Activated CD4-positive, alpha-beta T cell treated with anti-CD3 and anti-CD28 coated beads for 1 hour (primary cell): ENCODE data around the gene RPS6KA3.
"Not testable (repeated sequence)": the region's sequence is repeated elsewhere in the genome, so short reads cannot be mapped to it uniquely, and the experiment has no call there.

Source experiments
- DNase-seq: peaks from one replicate; pipeline ENCODE4 v3.0.0-alpha.2; 2020

Gene RPS6KA3

DNA sequence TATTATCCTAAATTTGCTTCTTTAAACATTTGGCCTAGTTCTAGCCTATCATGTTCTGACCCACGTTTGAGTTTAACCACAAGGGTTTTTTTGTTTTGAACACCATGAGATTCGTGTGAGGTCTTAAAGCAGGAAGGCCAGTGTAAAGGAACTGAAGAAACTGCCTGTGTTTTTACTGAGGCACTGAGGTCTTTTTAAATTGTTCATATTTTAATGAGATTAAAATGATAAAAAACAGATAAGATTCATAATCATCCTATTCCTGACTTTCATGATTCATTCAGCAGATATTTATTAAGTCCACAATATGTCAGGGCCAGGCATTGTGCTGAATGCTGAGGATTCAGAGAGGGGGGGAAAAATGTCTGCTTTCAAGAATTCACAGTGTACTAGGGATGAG is 3.2 kb downstream of the RPS6KA3 start:
- no peak for DNase-seq

DNA sequence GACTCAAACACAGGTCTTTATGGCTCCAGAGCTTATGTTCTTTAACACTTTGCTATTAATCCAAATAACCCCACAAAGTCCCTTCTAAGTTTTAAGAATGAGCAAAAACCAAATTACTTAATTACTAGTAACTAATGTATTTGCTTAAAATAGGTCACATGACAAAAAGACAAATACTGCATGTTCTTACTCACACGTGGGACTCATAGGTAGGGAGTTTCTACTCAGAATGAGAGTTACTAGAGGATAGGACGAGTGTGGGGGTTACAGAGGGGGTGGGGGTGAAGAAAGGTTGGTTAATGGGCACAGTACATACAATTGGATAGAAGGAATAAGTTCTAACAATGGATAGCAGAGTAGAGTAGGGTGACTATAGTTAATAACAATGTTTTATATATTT is 5.8 kb downstream of the RPS6KA3 start:
- no peak for DNase-seq

DNA sequence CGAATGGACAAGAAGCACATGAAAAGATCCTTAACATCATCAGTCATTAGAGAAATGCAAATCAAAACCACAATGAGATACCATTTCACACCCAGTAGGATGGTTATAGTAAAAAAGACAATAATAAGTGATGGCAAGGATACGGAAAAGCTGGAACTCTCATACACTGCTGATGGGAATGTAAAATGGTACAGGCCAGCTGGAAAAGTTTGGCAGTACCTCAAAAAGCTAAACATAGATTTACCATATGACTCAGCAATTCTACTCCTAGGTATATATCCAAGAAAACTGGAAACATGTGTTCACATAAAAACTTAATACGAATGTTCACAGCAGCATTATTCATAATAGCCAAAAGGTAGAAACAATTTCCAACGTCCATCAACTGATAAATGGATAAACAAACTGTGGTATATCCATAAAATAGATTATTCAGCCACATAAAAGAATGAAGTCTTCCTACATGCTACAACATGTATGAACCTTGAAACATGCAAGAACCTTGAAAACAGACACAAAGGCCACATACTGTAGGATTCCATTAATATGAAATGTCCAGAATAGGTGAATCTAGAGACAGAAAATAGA is 11.9 kb downstream of the RPS6KA3 start:
- no peak for DNase-seq

DNA sequence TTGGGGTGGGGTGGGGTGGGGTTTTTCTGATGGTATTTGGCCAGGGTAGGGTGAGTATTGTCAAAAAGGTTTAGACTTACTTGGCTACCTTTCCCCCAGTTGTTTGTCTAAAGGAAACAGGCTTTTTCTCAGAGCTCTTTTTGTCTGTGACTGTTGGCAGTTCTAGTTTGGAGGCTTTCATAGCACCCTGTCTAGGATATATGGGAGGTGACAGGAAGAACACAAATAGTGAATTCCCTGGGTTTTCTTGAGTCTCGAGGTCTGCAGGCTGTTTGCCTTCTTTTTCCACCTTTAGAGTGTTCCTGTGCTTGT is 13.5 kb downstream of the RPS6KA3 start:
- no peak for DNase-seq

DNA sequence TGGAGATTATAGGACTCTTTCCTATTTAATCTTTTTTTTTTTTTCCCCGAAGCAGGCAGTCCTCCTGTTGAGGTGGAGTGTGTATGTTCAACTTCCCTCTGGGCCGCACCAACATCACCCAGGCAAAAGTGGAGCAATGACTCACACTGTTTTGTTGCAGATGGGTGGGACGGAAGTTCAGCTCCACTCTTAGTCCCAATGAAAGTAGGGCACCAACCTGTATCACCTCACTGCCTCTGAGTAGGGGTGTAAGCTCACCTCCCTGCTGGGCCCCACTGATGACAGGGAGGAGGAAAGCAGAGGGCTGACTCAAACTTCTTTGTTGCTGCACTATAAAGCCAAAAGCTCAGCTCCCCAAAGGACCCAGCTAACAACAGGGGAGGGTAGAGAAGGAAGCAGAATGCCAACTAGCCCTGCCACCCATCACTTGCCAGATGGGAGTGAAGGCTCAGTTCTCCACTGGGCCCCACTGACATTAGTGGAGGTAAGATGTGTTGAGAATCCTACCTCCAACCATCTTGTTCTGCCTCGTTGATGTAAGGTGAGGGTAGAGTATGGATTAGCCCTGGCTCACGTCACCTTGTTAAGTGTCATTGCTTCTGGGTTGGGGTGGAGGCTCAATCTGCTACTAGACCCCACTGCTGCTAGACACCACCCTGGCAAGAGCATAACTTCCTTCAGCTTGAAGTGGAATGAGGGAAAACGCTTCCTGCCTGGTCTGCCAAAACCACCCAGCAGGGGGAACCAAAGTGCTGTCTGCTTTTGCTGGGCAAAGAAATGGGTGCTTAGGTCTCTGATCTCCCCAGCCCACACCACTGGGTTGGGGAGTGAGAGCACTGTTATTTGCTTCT is 14.1 kb downstream of the RPS6KA3 start:
- peak; percentile 59 for DNase-seq

DNA sequence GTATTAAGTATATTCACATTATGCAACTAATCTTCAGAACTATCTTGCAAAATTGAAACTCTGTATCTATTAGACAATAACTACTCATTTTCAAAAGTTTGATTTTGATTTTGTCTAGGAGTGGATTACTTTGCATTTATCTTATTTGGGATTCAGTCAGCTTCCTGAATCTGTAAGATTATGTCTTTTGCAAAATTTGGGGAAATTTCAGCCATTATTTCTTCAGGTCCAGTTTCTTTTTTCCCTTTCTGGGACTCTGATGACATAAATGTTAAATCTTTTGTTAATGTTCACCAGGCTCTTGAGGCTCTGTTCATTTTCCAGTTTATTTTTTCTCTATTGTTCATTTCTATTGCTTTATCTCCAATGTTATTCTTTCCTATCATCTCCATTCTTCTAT is 15.0 kb downstream of the RPS6KA3 start:
- DNase-seq = no peak

DNA sequence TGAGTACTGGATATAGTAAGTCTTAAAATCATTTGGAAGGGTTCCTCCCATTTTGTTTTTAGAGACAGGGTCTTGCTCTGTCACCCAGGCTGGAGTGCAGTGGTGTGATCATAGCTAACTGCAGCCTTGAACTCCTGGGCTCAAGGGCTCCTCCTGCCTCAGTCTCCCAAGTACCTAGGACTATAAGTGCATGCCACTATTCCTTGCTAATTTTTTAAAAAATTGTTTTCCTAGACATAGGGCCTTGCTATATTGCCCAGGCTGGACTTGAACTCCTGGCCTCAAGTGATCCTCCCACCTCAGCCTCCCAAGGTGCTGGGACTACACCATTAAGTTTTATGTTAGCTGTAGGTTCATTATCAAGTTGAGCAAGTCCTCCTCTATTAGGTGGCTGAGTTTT is 16.6 kb downstream of the RPS6KA3 start:
- not testable (repeated sequence) for DNase-seq

DNA sequence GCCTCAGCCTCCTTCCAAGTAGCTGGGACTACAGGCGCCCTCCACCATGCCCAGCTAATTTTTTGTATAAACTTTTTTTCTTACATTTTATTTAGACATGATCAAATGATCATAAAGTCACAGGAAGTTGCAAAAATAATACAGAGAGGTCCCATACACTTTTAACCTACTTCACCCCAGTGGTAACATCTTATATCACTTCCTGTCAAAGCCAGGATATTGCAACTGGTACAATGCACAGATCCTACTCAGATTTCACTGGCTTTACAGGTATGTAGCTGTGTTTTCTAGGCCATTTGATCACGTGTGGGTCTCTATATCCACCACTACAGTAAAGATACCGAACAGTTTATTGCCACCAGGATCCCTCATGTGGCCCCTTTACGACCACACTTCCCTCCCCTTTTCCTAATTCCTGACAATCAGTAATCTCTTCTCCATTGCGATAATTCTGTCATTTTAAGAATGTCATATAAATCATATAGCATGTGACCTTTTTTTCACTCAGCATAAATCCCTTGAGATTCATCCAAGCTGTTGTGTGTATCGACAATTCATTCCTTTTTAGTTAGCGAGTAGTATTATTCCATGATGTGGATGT is 18.0 kb downstream of the RPS6KA3 start:
- DNase-seq = no peak

DNA sequence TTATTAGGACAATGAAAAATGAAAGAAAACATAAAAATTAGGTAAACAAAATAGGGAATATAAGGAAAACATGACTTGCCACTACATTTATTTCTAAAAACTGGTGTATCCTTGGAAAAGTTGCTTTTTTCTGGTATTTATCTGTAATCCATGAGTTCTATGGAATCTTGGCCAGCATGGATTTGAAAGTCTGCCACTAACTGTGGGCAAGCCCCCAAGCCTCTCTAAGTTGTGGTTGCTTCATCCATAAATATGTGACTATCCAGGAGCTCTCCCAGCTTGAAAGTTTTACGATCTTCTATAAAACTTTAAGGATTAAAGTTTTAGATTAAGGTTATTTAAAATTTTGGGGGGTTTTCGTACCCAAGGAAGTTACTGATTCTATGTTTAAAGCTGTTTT is 21.8 kb downstream of the RPS6KA3 start:
- no peak for DNase-seq

DNA sequence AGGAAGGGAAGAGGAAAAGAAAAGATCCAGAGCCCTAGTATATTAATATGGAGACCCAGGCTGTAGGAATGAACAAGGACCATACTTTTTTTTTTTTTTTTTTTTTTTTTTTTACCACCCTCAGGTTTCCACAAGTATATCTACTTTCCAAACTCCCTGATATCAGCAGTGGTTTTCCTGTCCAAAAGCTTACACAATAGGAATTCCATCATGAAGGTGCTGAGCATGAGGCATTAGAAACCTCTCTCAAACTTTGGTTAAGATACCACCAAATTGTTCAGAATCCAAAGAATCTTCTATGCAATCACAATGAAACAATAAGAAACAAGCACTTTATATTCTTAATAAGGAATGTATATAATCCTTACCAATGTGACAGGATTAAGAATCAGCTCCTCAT is 26.5 kb downstream of the RPS6KA3 start:
- DNase-seq = no peak

DNA sequence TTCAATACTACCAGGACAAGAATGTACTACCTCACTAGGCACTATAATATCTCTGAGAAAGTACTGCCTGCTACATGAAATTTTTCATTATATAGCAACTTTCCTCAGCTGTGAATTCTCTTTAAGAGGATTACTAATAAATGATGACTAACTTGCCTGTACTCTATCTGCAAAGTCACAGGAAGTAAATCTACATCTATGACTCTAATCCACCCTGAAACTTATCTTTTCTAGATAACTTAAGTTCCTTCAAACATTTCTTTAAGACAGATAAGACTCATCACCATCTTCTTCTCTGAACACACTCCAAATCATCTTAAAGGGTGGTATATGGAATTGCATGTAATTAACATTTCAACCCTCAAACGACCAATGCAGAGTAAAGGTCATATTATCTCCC is 28.8 kb downstream of the RPS6KA3 start:
- no peak for DNase-seq

DNA sequence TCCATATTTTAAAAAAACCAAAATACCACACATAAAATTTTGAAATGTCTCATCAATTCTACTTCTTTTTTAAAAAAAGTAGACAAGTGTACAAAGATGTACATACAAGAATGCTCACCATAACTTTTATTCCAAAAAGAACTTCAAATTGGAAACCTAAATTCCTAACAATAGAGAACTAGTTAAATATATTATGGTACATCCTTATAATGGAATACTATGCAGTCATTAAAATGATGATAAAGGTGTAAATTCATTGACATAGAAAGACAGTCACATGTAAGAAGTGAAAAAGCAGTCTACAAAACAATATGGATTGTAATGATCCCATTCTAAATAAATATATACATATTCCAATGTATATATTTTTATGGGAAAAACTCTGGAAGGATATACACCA is 31.0 kb downstream of the RPS6KA3 start:
- no peak for DNase-seq

DNA sequence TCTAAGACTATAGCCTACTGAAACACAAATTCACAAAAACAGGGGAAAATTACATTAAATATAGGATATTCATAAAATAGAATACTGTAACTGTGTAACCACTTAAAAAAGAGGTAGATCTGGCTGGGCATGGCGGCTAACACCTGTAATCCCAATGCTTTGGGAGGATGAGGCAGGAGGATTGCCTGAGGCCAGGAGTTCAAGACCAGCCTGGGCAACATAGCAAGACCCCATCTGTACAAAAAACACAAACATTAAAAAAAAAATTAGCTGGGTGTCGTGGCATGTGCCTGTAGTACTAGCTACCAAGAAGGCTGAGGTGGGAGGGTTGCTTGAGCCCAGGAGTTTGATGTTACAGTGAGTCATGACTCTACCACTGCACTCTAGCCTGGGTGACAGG is 33.4 kb downstream of the RPS6KA3 start:
- DNase-seq = no peak

DNA sequence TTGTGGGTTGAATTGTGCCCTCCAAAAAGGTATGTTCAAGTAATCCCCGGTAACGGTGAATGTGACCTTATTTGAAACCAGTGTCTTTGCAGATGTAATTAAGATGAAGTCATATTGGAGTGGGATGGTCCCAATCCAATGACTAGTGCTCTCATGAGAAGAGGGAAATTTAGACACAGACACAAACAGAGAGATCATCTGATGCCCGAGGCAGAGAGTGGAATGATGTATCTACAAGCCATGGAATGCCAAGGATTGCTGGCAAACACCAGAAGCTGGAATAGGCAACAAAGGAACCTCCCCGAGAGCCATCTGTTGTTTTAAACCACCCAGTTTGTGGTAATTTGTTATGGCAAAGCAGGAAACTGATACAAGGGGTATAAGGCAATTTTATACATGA is 35.1 kb downstream of the RPS6KA3 start:
- no peak for DNase-seq

DNA sequence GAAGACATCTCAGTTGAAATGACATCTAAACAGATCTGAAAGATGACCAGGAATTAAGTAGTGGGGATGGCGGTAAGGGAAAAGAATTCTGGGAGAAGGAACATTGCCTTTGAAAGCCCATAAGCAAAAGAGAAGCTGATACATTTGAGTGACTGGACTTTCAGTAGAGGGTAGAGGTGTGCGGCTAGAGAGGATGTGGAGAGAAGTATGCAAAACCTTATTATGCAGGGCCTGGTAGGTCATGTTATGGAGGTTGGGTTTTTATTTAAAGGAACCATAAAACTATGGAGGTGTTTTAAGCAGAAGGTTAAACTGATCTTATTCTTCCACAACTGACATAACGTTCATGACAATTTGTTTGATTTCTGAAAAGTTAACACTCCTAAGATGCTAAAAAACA is 36.3 kb downstream of the RPS6KA3 start:
- no peak for DNase-seq

DNA sequence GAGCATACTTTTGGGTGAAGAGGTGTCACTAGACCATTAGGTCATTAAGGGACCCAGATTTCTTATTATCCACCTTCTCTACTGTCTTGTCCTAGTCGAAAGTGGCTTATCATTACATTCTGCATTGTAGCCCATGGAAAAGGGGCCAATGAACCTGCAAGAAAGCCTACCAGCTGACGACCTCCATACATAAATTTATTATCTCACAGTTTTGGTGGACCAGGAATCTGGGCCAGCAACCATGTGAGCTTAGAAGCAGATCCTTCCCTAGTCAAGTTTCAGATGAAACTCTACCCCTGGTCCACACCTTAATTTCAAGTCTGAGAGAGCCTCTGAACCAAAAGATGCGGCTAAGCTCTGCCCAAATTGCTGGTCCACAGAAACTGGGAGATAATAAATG is 37.6 kb downstream of the RPS6KA3 start:
- DNase-seq = no peak

DNA sequence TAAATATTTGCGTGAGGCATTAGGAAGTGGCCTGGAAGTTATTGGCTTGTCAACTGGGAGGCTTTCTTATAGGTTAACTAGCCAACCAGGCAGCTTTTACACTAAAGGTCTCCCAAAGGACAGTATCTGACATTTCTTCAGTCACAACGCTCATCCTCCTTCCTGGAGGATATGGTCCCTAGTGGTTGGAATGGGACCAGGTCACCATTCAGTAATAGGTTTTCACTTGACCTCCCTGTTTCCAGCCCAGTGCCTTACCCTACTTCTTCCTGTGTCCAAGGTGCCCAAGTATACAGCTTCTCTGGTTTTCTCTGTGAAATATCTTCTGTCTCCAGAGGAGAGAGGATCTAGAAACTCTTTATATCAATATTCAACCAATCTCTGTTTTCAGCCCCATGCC is 38.5 kb downstream of the RPS6KA3 start:
- no peak for DNase-seq

DNA sequence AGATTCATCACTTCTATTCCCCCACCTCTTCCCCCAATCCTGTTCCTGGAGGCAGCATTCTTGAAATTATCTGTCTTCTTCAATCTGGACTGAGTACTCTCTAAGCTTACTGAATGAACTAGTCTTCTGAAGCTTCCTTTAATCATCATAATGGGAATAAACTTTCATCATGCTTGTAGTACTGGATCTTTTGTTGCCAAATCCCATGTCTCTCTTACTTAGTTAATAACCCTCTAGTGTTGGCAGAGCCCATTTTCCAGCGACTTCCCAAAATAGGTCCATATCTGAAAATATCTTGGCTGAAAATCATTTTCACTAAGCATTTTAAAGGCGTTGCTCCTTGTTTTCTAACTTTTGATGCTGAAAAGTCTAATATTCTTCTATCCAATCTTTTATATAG is 39.6 kb downstream of the RPS6KA3 start:
- no peak for DNase-seq

DNA sequence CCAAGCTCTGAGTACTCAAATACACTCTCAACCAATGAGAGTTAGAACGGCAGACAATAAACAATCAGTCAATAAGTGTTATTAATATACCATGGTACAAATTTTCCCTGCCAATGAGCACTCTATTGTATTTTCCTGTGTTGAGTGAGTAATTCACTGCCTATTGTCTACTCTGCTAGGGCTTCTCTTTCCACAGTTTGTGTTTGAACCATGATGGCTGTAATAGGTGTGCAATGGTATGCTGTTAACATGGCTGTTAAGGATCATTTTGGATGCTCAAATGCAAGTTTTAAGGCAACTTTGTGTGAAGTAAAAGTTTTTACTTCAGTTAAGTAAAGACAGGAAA is 41.2 kb downstream of the RPS6KA3 start:
- DNase-seq = no peak

DNA sequence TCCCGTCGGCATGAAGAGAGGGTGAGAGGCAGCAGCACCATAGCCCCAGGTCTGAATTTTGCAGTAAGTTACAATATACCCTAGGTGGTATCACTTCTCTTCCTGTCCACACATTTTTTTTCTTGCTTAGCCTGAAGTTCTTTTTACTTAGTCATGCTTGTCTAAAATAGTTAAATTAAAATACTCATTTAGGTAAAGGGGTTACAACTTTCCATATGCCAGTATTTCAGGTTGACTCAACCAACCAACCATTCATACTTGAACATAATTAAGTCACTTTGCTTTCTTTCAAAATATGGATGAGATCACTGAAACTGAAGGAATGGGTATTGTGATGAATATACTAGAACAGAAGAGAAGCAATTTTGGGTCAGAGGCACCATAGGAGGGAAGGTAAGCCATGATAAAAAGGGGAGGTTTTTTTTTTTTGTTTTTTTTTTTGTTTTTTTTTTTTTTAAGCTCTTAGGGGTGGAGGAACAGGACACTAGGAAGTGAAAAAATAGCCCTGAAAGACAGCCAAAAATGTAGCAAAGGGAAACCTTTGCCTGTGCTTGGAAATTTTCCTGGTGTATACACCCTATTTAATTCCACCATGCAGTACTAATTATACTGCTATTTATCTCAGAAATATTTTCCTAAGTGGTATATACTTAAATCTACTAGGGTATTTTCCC is 41.8 kb downstream of the RPS6KA3 start:
- DNase-seq = no peak

DNA sequence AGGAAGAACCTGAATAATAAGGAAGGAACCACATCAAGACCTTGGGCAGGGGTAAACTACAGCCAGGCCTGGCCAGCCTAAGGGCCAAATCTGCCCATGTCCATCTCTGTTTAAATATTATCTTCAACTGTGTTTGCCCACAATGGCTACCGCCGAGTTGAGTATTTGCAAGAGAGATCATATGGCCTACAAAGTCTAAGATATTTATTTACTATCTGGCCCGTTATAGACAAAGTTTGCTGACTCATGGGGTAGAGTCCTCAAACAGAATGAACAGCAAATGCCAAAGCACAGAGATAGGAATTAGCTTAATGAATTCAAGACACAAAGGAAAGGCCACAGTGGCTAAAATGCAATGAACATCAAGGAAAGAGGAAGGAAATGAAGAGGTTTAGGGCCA is 44.8 kb downstream of the RPS6KA3 start:
- no peak for DNase-seq

DNA sequence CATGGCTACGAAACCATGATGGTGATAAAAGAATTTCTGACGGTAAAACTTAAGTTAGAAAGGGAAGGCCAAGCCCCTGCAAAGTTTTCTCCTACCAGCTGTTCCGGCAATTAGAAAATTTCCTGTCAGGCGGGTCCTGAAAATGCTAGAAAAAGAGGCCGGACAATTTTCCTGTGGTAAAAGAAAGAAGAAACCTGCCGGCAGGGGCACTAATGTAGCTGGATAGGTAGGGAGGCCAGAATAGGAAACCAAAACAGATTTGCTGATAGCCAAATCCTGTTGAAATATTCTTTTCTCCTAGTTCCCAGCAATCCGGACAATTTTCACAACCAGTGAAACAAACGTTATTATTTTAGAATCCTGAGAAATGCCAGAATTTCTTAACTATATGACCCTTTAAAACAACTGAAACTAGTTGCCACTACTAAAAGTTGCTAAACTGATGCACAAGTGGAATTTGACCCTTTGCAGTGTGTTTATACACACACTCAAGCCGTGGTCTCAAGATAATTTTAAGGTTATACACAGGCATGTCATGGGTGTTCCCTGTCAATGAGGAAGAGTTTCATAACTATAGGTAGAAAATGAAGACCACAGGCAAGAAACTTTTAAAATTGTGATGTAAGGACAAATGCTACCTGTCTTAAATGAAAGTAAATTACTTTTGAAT is 47.7 kb downstream of the RPS6KA3 start:
- no peak for DNase-seq

DNA sequence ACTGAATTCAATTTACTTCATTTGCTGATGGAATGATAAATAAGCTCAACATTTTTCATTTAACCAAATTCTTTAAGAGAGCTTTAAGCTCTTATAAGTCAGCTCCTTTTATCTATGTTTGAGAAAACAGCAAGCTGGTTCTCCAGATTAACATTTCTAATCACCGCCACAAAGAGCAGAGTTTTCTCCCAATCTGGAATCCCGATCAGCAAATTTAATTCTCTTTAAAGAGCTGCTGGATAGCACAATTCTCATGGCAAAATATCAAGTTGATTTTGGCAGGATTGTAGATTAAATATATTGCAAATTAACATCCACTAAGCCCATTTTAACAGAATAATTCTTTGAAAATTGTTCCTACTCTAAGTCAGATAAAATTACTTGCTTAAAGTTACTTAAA is 48.8 kb downstream of the RPS6KA3 start:
- DNase-seq = no peak

DNA sequence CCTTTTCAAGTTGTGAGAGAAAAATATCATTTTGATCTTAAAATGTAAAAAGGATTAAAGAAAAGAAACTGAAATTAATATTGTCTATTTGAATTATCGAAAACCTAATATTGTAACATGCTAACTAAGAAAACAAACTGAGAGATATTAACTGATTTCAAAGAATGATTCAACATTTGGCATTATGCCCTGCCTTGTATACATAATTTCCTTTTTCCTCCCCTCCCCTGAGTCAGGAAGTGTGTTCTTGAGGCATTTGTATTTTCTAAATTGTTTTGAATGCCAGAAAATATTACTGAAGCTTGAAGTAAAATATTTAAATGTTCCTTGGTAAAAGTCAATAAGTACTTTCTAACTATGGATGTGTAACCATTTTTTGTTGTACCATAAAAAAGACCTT is 49.4 kb downstream of the RPS6KA3 start:
- no peak for DNase-seq
